ENCODE data around the gene NUP210. TPM values are rescaled to one million over a fixed set of nuclear protein-coding genes. Genes with fewer than 3 reads are reported as not detected.

The NUP210 gene
- total RNA-seq, 1 experiment from 2014 or later = 64.0 TPM

DNA sequence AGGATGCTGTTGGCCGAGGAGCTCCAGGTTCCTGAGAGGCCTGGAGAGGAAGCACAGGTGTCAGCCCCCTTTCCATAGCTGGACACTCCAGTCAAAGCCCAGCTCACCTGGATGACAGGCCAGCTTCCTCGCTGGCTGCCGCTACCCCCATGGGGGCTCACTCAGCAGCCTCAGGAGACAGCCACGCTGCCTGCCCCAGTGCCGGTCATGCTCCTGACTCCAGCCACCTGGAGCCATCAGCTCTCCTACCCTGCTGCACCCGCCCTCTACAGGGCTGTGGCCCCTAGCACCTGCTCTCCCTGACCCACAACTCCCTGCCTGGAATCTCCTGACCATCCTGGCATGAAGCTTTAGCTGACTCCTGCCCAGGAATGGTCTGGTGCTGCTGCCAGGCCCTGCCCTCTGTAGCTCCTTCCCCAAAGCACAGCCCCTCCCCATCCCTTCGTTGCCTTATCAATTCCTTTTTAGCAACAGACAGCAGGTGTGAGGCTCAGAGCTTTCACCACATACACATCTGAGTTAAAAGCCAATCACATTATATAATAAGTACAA, 94.2 kb downstream of the NUP210 start:
- Histone ChIP-seq H3K4me3 (ENCODE audit: low read length) (no peak overlapping the region), H3F3A (ENCODE audit: low read length, unreplicated experiment) (no peaks in the 10 kb centered on the region), H3K27me3 (ENCODE audit: low read length) (no peaks in the 10 kb centered on the region), H3K9ac (ENCODE audit: low read length) (no peak overlapping the region), H3K4me2 (ENCODE audit: low read length) (no peak overlapping the region), H3K4me1 (ENCODE audit: insufficient read depth, low read length) (no peaks in the 10 kb centered on the region), H3K9me2 (replicated peaks; ENCODE audit: low read length) (no peaks in the 10 kb centered on the region), H3K27ac (ENCODE audit: low read length) (no peak overlapping the region), H2AFZ (ENCODE audit: low read length) (no peak overlapping the region), H3K79me2 (ENCODE audit: low read length) (no peaks in the 10 kb centered on the region), H3K36me3 (ENCODE audit: low read depth, low read length) (peaks cover 34% of the 10 kb centered on the region), H4K20me1 (ENCODE audit: low read length) (no peaks in the 10 kb centered on the region), H3K9me3 (ENCODE audit: low read length) (no peaks in the 10 kb centered on the region)
- intact Hi-C loops (cut with micrococcal nuclease) = no loop called here
- no peak for DNase-seq
- no TSS peak for BruUV-seq (replicated peaks)
- ATAC-seq = no peak
- ChIA-PET CTCF (no interaction called here), POLR2A (ENCODE audit: unreplicated experiment) (no interaction called here)
- TF ChIP-seq EZH2phosphoT487 (IDR thresholded peaks at IDR 0.05; ENCODE audit: borderline replicate concordance, low read length) (no peak), CTCF (conservative IDR thresholded peaks at IDR 0.05; ENCODE audit: low read depth, low read length) (no peak), EZH2 (IDR thresholded peaks at IDR 0.05; ENCODE audit: low read length, unreplicated experiment) (no peak)

GRCh38 chr3:13324835-13325501, 95.2 kb downstream of the NUP210 start:
- intact Hi-C loops (cut with micrococcal nuclease) = no loop called here
- Histone ChIP-seq H3F3A (ENCODE audit: low read length, unreplicated experiment) (no peaks in the 10 kb centered on the region), H3K4me2 (ENCODE audit: low read length) (no peak overlapping the region), H3K9me3 (ENCODE audit: low read length) (no peaks in the 10 kb centered on the region), H3K9ac (ENCODE audit: low read length) (no peak overlapping the region), H3K79me2 (ENCODE audit: low read length) (no peaks in the 10 kb centered on the region), H4K20me1 (ENCODE audit: low read length) (no peaks in the 10 kb centered on the region), H3K9me2 (replicated peaks; ENCODE audit: low read length) (no peaks in the 10 kb centered on the region), H3K27ac (ENCODE audit: low read length) (no peak overlapping the region), H3K36me3 (ENCODE audit: low read depth, low read length) (peaks cover 28% of the 10 kb centered on the region), H3K4me1 (ENCODE audit: insufficient read depth, low read length) (no peaks in the 10 kb centered on the region), H3K4me3 (ENCODE audit: low read length) (no peak overlapping the region), H3K27me3 (ENCODE audit: low read length) (no peaks in the 10 kb centered on the region), H2AFZ (ENCODE audit: low read length) (no peak overlapping the region)
- CTCF ChIA-PET = no interaction called here
- BruUV-seq (replicated peaks) = no TSS peak
- DNase-seq (no peak), ATAC-seq (no peak)
- TF ChIP-seq EZH2 (IDR thresholded peaks at IDR 0.05; ENCODE audit: low read length, unreplicated experiment) (no peak), EZH2phosphoT487 (IDR thresholded peaks at IDR 0.05; ENCODE audit: borderline replicate concordance, low read length) (no peak), CTCF (conservative IDR thresholded peaks at IDR 0.05; ENCODE audit: low read depth, low read length) (no peak)
- POLR2A ChIA-PET (ENCODE audit: unreplicated experiment) = no interaction called here

DNA sequence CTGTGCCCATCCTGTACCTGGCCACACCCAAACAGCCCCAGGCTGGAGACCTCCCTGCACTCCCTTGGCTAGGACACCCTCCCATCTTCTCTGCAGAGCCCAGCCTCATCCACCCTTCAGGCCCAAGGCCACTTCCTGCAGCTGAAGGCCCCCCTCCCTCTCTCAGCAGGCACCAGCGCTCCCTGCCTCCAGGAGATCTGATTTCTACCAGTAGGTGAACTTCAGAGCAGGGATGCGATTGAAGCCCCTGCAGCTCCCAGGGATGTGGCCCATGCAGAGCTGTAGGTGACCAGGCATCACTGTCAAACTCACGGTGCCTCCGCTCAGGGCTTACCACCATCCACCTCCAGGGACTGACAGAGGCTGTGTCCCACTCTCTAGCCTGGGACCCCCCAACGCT, 96.3 kb downstream of the NUP210 start:
- Histone ChIP-seq H3K27ac (ENCODE audit: low read length) (no peak overlapping the region), H3K4me2 (ENCODE audit: low read length) (no peak overlapping the region), H3K4me1 (ENCODE audit: insufficient read depth, low read length) (no peaks in the 10 kb centered on the region), H3K79me2 (ENCODE audit: low read length) (no peaks in the 10 kb centered on the region), H4K20me1 (ENCODE audit: low read length) (no peaks in the 10 kb centered on the region), H3F3A (ENCODE audit: low read length, unreplicated experiment) (no peaks in the 10 kb centered on the region), H3K9me2 (replicated peaks; ENCODE audit: low read length) (no peaks in the 10 kb centered on the region), H2AFZ (ENCODE audit: low read length) (no peak overlapping the region), H3K36me3 (ENCODE audit: low read depth, low read length) (peaks cover 27% of the 10 kb centered on the region), H3K27me3 (ENCODE audit: low read length) (no peaks in the 10 kb centered on the region), H3K9me3 (ENCODE audit: low read length) (no peaks in the 10 kb centered on the region), H3K4me3 (ENCODE audit: low read length) (no peak overlapping the region), H3K9ac (ENCODE audit: low read length) (no peak overlapping the region)
- ATAC-seq = no peak
- CTCF ChIA-PET = no interaction called here
- POLR2A ChIA-PET (ENCODE audit: unreplicated experiment) = no interaction called here
- no peak for TF ChIP-seq EZH2 (IDR thresholded peaks at IDR 0.05; ENCODE audit: low read length, unreplicated experiment)
- no peak for DNase-seq
- intact Hi-C loops (cut with micrococcal nuclease) = no loop called here
- no TSS peak for BruUV-seq (replicated peaks)
